Measurements from ENCODE around the gene ITGAX.
A peak's percentile ranks its signal among the peaks of the same experiment; 100 is the strongest.
"Not testable (repeated sequence)": the region's sequence is repeated elsewhere in the genome, so short reads cannot be mapped to it uniquely, and the experiment has no call there.

Gene ITGAX

DNA sequence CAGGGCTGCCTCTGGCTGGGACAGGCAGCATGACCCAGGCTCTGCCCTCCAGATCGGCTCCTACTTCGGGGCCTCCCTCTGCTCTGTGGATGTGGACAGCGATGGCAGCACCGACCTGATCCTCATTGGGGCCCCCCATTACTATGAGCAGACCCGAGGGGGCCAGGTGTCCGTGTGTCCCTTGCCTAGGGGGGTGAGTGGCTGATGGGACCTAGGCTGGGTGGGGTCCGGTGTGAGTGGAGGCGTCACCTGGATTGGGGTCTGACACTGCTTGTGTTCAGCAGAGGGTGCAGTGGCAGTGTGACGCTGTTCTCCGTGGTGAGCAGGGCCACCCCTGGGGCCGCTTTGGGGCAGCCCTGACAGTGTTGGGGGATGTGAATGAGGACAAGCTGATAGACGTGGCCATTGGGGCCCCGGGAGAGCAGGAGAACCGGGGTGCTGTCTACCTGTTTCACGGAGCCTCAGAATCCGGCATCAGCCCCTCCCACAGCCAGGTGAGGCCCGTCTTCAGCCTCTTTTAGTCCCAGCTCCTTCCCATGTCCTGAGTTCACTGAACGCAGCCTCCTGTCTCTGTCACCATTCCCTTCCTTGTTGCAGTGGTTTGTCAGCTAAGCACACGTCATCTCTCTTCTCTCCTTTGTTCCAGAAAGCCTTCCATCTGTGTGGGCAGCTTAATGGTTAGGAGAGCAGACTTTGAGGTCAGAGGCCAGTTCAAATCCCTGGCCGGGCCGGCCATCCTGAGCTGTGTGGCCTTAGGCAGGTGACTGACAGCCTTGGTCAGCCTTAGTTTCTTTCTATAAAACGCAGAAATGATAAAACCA is 56.3 kb downstream of the ITGAX start:
- no peak for DNase-seq (ENCODE audit: low read depth)

DNA sequence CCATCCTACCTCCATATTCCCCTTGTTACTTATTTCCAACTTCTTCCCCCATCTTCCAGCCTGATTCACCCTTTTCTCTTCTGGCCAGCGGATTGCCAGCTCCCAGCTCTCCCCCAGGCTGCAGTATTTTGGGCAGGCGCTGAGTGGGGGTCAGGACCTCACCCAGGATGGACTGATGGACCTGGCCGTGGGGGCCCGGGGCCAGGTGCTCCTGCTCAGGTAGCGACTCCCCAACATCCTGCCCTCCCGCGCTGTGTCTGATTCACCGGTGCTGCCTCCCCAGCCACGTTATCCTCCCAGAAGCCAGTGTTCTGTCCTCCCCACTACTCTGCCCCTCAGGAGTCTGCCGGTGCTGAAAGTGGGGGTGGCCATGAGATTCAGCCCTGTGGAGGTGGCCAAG is 57.8 kb downstream of the ITGAX start:
- no peak for DNase-seq (ENCODE audit: low read depth)

DNA sequence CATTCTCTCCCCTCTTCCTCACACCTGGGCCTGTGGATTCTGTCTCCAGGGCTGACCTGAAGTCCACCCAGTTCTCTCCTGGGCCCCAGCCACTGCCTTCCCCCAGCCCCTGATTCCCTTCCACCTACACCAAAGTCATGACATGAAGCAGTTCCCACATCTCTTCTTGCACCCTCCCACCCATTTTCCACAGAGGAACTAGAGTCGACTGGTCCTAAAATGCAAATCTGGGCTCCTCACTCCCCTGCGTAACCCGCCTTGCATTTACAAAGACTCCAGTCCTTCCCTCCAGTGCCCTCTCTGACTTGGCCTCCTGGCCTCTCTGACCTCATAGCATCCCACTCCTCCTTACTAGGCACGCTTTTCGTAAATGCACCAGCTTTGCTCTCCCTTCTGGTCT is 58.4 kb downstream of the ITGAX start:
- no peak for DNase-seq (ENCODE audit: low read depth)

DNA sequence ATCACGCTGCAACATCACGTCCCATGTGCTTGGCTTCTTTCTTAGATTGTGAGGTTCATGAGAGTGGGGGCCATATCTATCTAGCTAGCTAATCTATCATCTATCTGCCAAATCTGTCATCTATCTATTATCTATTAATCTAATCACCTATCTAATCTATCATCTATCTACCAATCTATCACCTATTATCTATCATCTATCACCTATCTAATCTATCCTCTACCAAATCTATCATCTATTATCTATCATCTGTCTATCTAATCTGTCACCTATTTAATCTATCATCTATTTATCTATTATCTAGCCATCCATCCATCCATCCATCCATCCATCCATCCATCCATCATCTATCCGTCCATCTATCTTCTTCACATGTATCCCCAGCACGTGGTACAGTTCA is 59.0 kb downstream of the ITGAX start:
- no peak for DNase-seq (ENCODE audit: low read depth)

DNA sequence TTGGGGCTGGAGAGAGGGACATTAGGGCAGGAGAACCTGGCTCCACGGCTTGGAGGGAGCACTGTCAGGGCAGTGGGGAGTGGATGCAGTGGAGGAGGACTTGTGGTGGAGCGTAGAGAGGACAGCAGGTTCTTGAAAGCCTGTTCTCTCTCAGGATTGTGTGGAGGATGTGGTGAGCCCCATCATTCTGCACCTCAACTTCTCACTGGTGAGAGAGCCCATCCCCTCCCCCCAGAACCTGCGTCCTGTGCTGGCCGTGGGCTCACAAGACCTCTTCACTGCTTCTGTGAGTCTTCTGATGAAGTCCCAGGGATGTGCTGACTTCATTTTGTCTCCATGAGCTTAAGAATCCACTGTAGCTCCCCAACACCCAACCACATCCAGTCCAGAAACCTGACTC is 59.7 kb downstream of the ITGAX start:
- no peak for DNase-seq (ENCODE audit: low read depth)

DNA sequence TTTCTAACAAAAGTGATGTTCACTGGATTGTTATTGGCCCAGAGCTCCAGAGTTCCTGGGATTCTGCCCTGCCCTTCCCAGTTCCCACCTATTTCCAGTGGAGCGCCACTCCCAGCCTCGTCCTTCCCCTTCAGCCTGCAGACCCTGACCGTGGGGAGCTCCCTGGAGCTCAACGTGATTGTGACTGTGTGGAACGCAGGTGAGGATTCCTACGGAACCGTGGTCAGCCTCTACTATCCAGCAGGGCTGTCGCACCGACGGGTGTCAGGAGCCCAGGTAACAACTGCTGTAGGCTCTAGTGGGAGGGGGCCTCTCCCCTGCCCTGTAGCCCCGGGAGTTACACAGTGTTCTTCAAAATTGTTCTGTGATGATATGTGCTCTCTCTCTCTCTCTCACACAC is 61.4 kb downstream of the ITGAX start:
- no peak for DNase-seq (ENCODE audit: low read depth)

DNA sequence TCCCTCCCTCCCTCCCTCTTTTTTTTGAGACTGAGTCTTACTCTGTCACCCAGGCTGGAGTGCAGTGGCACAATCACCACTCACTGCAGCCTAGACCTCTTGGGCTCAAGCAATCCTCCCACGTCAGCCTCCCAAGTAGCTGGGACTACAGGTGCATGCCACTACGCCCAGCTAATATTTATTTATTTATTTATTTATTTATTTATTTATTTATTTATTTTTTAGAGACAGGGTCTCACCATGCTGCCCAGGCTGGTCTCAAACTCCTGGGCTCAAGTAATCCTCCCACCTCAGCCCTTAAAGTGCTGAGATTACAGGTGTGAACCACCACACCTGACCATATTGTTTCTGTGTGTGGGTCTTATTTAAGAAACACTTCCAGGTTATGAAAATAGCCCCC is 62.1 kb downstream of the ITGAX start:
- not testable (repeated sequence) for DNase-seq (ENCODE audit: low read depth)

DNA sequence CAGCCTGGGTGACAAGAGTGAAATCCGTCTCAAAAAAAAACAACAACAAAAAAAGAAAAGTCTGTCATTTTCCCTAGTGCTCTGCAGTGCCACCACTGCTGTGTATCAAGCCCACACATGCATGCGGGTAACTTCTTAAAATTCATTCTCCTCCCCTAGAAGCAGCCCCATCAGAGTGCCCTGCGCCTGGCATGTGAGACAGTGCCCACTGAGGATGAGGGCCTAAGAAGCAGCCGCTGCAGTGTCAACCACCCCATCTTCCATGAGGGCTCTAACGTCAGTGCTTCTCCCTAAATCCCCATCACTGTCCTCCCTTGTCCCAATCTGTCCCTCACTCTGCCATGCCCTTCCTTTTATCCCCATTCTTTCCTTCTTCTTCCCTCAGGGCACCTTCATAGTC is 62.9 kb downstream of the ITGAX start:
- DNase-seq (ENCODE audit: low read depth): no peak

DNA sequence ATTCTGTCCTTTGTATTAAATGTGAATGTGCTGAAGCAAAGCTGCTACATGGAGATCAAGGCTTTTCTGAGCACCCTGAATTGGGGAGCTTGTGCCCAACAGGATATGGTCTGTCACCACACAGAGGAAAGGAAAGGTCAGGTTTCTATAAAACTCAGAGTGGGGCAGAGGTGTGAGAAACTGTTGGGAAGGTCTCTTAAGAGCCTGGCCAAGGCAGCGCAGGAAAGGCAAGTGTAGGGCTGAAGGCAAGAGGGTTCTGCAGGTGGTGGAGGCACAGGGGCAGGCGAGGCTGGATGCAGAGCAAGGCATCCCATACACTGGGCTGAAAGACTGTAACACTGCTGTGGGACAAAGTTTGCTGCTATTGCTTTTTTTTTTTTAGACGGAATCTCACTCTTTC is 65.1 kb downstream of the ITGAX start:
- no peak for DNase-seq (ENCODE audit: low read depth)

DNA sequence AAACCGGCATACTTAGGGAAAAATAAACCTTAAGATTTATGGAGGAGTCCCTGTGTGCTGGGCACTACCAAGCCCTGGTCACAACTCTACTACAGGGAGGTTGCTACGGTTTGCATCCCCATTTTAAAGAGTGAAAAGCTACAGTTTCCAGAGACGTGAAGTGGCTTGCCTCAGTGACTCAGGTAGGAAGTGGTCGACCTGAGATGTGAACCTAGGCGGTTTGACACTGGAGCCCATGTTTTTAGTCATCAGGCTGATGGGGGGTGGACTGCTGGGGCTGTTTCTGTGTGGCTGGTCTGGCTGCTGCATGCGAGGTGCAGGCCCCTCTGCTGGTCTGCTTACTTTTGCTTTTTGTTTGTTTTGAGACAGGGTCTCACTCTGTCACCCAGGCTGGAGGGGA is 66.6 kb downstream of the ITGAX start:
- DNase-seq (ENCODE audit: low read depth): peak; percentile 27

DNA sequence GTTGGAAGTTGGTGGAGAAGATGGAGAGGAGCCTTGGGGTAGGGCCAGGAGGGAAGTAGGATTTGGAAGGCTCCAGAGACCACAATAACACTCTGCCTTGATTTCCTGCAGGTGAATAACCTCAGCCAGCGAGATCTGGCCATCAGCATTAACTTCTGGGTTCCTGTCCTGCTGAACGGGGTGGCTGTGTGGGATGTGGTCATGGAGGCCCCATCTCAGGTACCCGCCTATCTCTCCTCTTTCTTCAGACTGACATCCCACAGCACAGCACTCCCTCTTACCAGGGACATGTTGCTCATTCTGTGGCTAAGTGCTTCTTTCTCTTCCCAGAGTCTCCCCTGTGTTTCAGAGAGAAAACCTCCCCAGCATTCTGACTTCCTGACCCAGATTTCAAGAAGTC is 68.3 kb downstream of the ITGAX start:
- no peak for DNase-seq (ENCODE audit: low read depth)

DNA sequence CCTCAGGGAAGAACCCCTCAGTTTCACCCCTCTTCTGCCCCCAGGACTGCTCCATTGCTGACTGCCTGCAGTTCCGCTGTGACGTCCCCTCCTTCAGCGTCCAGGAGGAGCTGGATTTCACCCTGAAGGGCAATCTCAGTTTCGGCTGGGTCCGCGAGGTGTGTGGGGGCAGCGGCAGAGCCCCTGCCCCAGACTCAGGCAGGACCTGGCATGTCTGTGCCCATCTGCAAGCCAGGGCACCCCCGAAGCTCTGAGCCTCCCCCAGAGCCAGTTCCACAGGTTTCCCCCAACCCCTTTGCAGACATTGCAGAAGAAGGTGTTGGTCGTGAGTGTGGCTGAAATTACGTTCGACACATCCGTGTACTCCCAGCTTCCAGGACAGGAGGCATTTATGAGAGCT is 68.8 kb downstream of the ITGAX start:
- DNase-seq (ENCODE audit: low read depth): no peak

DNA sequence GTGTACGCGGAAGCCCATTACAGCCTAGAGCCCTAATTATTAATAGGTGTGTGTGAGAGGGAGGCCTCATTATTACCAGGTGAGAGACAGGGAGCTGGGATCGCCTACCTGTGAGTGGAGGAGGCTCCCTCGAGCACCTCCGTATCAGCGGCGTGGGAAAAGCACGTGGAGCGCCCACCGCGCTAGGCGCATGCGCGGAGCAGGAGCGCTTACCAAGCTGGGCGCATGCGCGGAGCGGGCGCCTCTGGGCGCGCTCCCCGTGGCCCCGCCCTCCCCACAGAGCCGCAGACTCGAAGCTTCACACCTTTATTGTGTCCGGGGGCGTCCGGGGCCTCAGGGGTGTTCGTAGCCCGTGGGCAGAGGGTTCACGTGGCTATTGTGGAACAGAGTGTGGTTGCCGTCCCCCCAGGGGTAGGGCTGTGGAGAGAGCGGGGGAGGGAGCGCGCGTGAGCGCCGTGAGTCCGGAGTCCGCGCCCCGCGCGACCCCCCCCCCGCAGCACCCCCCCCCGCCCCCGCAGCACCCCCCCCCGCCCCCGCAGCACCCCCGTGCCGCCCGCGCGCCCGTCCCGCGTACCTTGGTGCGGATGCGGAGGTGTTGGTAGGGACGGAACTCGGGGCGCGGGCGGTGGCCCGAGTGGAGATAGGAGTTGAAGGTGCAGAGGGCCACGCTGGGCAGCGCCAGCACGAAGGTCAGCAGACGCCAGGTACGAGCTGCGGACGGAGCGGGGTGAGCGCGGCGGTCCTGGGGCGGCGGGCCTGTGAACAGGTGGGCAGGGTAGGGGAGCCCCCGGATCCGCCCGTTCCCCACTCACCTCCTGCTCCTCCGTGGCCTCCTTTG is 72.7 kb downstream of the ITGAX start:
- DNase-seq (ENCODE audit: low read depth): peak; percentile 54

DNA sequence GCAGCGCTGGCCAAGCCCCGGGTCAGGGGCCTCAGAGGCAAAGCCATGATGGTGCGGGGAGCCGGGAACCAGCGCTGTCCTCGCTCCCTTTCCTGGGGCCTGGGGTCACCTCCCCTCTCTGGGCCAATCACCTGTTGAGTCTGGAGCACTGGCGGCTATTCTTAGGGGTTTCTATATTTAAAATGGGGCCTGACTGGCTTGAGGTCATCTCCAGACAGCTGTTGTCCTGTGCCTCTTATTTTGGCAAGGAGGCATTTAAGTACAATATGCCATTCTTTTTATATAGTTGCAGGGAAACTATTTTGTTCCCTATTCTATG is 73.3 kb downstream of the ITGAX start, which contains the start of gene COX6A2:
COX6A2 (minus strand) TSS at position 82 of the 319 bp plus-strand sequence; CDS start at position 47, 35 bp downstream.
- no peak for DNase-seq (ENCODE audit: low read depth)

DNA sequence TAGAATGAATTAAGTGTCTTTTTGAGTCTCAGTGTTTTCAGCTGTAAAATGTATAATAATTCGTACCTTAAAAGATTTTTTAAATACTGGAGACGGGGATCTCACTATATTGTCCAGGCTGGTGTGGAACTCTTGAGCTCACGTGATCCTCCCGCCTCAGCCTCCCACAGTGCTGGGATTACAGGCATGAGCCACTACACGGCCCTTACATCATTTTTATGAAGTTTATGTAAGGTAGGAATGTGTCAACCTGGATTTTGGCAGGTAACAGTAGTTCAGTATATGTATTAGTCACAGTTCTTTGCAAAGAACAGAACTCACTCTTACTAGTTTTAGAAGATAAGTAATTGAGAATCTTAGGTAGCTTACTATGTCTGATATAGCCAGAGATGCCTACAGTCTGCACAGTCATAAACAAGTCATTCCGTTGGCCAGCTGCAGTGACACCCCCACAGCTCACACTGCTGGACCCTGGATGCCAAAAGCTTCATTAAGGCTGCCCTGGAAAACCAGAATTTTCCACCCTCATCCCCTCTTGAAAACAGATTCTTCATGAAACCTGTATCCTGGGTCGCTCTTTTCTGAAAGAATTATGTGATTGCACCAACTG is 73.8 kb downstream of the ITGAX start:
- DNase-seq (ENCODE audit: low read depth): no peak

DNA sequence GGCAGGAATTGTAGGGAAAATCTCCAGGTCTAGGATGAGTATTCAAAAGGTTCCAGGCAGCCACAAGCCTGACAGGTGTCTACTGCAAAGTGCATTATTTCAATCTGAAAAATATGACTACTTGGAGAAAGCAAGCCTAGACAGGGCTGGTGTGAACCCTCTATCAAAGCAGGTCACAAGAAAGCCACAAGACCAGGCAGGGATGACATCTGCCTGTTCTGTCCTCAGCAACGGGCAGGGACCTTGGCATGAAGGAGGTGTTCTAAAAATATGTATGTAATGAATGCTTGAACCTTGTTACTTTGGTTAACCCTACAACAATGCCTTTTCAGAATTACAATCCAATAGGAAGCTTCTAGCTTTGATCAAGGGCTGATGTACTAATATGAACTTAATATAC is 74.3 kb downstream of the ITGAX start:
- no peak for DNase-seq (ENCODE audit: low read depth)

DNA sequence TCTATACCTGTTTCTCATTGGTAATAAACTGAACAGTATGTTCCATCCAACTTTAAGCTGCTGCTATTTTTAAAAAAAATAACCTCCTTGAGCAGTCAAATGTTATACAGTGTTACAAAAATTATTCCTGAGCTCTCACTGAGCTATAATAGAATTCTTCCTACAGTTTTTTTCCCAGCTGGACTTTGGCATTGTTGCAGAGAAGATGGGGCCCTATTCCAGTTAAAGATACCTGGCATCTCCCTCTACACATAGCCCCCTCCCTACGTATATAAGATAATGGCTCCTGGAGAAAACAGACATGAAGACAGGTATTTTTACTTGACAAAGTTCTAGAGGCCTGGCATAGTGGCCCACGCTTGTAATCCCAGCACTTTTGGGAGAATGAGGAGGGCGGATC is 74.8 kb downstream of the ITGAX start:
- no peak for DNase-seq (ENCODE audit: low read depth)

DNA sequence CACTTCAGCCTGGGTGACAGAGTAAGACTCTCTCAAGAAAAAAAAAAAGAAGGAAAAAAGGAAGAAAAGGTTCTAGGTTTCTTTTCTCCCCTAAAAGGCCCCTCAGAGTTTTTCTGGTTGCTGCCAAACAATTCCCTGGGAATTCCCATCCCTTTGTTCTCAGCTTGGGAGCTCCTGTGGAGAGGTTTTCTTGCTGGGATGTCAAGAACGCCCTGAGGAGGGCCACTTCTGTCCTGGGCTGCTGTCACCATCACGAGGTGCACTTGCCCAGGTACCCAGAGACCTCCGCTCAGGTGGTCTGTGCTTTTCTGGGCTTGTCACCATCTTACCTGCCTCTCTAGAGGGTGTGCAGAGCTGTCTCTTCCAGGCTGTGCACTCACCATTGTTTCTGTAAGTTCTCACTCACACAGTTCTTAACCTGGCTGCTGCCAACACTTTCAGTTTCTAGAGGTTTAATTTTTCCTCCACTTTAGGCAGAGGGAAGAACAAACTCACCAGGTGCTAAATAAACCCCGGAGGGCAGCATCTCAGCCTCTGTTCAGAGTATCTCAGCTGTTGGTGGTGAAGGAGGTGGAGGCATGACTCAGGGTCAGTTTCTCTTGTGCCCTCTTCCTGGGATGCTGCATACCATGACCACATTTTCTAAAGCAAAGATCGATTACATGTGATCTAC is 75.5 kb downstream of the ITGAX start:
- no peak for DNase-seq (ENCODE audit: low read depth)

Measured in activated T-helper 9 cell treated with anti-CD3 and anti-CD28 coated beads, Interleukin-2, amount 50 U/mL, for 16 hours (primary cell).